NOMO-1 treated with DMSO at 0.1 percent for 48 hours (cell line): ENCODE results near the gene TSC22D3.
"Not testable (repeated sequence)": the region's sequence is repeated elsewhere in the genome, so short reads cannot be mapped to it uniquely, and the experiment has no call there.

ENCODE experiments used
- DNase-seq: peaks from one replicate; lab custom pipeline; 2025; ENCODE audit not compliant: unreplicated experiment; lab: John Stamatoyannopoulos, UW

Gene TSC22D3

GRCh38 chrX:107683124-107683895 lies 92.3 kb downstream of the TSC22D3 start:
- DNase-seq, result no peak

GRCh38 chrX:107682256-107682655 lies 93.3 kb downstream of the TSC22D3 start:
- DNase-seq, result no peak

GRCh38 chrX:107678957-107679740 lies 96.4 kb downstream of the TSC22D3 start:
- DNase-seq, result peak; percentile 43

GRCh38 chrX:107677909-107678308 lies 97.7 kb downstream of the TSC22D3 start:
- no peak for DNase-seq

- DNase-seq, result no peak
These were observed 98.1 kb downstream of the TSC22D3 start for GRCh38 chrX:107677501-107677901.

- DNase-seq, result peak; percentile 73
These were observed 98.8 kb downstream of the TSC22D3 start for GRCh38 chrX:107676559-107677378.

- peak; percentile 58 for DNase-seq
These were observed 99.6 kb downstream of the TSC22D3 start for GRCh38 chrX:107675823-107676555.

- DNase-seq, result no peak
These were observed 100.3 kb downstream of the TSC22D3 start for GRCh38 chrX:107675365-107675654.

GRCh38 chrX:107674480-107675364 lies 100.9 kb downstream of the TSC22D3 start:
- peak; percentile 51 for DNase-seq

- peak; percentile 87 for DNase-seq
These were observed 101.6 kb downstream of the TSC22D3 start for GRCh38 chrX:107673933-107674479.

GRCh38 chrX:107673431-107673830 lies 102.2 kb downstream of the TSC22D3 start:
- no peak for DNase-seq

- DNase-seq, result peak; percentile 49
These were observed 102.6 kb downstream of the TSC22D3 start for GRCh38 chrX:107672955-107673378.

- not testable (repeated sequence) for DNase-seq
These were observed 104.3 kb downstream of the TSC22D3 start for GRCh38 chrX:107671256-107671655.

GRCh38 chrX:107669885-107670628 lies 105.5 kb downstream of the TSC22D3 start:
- no peak for DNase-seq

GRCh38 chrX:107669261-107669660 lies 106.3 kb downstream of the TSC22D3 start:
- no peak for DNase-seq

- not testable (repeated sequence) for DNase-seq
These were observed 106.9 kb downstream of the TSC22D3 start for GRCh38 chrX:107668710-107669109.

- DNase-seq, result no peak
These were observed 108.2 kb downstream of the TSC22D3 start for GRCh38 chrX:107667426-107667825.

GRCh38 chrX:107666931-107667330 lies 108.7 kb downstream of the TSC22D3 start:
- DNase-seq, result no peak
